ENCODE results near the gene HRH1.

The HRH1 gene

DNA sequence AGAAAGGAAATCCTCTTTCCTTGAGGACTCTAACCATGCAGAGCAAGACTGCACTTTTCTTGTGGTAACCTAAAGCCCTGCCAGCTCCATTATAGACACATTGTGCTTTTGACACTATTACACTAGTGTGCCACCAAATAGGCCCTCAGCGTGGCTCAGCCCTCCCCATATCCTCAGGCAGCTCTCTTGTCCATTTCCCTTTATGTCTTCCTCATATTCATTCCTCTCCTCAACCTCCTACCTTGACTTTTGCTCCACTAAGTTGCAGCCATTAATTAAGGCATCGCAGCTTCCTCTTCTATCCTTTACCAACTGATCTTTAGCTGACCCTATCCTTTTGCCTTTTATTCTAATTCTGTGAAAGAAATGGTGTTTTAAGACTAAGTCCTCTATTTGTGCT lies 121.6 kb downstream of the HRH1 start:
- no peak for DNase-seq (ENCODE audit: extremely low read depth in 1 of 2, low read depth in 1 of 2)

DNA sequence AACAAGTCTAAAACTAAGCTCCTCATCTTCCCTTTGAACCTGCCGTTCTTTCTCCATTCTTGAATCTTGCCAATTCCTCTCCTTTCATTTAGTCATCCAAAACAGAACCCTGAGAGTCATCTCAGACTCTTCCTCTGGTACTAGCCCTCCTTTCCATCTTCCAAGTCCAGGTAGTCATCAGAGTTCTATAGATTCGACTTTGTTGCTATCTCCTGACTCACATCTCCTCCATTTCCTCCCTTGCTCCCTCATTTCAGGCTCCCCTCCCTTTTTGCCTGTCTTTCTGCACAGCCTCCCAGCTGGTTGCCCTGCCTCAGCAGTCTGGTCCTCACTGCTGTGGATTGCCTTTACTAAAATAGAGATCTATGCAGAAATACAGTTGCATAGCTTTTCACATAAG lies 122.6 kb downstream of the HRH1 start:
- DNase-seq (ENCODE audit: extremely low read depth in 1 of 2, low read depth in 1 of 2): no peak

GRCh38 chr3:11282250-11283138 lies 128.2 kb downstream of the HRH1 start:
- no peak for DNase-seq (ENCODE audit: extremely low read depth in 1 of 2, low read depth in 1 of 2)

GRCh38 chr3:11283139-11283475 lies 128.8 kb downstream of the HRH1 start:
- no peak for DNase-seq (ENCODE audit: extremely low read depth in 1 of 2, low read depth in 1 of 2)

GRCh38 chr3:11284011-11284410 lies 129.7 kb downstream of the HRH1 start:
- DNase-seq (ENCODE audit: extremely low read depth in 1 of 2, low read depth in 1 of 2): no peak

GRCh38 chr3:11285471-11285870 lies 131.2 kb downstream of the HRH1 start:
- DNase-seq (ENCODE audit: extremely low read depth in 1 of 2, low read depth in 1 of 2): no peak

GRCh38 chr3:11287404-11287803 lies 133.1 kb downstream of the HRH1 start:
- DNase-seq (ENCODE audit: extremely low read depth in 1 of 2, low read depth in 1 of 2): no peak

- no peak for DNase-seq (ENCODE audit: extremely low read depth in 1 of 2, low read depth in 1 of 2)
Measured at GRCh38 chr3:11288021-11288491, 133.8 kb downstream of the HRH1 start.

DNA sequence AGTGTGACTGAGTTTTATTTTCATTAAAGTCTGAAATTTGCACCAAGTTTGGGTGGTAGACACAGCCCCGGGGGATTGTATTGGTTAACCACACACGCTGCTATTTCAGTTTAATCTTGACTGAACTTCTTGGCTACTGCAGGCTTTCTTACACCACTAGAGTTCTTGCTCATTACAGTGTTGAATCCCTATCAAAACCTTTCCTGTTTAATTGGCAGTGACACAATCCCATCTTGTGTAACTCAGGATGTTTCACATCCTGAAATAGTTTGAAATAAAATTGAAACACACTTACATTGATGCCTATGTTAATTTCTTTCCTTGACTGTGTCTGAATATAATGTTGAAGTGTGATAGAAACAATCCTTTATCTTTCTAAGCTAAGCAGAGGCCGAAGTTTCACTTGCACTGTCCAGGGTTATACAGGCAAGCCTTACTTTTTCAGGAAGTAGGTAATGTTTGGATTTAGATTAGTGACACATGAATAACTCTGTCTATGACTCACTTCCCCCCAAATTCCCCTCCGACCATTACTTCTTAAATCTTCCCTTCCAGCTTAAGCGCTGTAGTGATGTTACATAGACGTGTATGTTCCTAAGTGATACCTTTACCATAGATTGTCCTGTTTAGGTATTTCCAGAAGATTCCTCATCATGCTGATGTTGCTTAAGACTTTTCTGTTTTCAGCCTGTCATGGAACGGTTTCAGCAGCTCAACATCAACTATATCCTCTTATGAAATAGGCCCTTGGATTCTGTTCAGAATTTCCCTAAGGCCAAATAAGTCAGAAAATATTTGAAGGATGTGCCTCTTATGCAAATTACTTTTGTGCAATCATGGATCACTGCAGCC lies 134.7 kb downstream of the HRH1 start:
- no peak for DNase-seq (ENCODE audit: extremely low read depth in 1 of 2, low read depth in 1 of 2)

GRCh38 chr3:11289864-11290263 lies 135.6 kb downstream of the HRH1 start:
- no peak for DNase-seq (ENCODE audit: extremely low read depth in 1 of 2, low read depth in 1 of 2)

DNA sequence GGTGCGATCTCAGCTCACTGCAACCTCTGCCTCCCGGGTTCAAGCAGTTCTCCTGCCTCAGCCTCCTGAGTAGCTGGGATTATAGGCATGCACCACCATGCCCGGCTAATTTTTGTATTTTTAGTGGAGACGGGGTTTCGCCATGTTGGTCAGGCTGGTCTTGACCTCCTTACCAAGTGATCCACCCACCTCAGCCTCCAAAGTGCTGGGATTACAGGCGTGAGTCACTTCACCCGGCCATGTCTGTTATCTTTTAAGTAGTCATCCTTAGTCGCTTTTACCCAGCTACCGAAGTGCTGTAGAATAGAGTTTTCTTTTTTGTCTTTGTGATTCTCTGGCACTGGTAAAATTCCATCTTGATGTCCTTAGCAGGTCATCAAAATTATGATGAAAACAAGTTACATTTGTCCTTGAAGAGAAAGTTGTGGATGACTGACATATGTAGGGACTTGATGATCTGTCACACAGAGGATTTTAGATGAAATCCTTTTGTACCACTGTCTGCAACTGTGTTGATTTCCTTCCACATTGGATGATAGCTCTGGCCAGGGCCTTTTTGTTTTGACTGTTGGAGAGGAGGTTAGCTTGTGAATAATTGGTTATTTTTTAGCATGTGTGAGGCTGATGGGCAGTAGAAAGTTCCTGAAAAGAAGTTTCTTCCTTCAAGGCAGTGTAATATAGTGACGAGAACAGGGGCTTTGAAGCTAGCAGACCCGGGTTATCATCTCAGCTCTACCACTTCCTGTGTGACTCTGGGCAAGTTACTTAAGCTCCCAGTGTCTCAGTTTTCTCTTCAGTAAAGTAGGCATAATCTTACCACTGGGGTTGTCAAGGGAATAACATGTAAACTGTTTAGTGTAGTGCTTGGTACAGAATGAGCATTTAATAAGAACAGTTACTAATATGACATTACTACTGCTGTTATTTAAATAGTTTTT lies 136.7 kb downstream of the HRH1 start:
- no peak for DNase-seq (ENCODE audit: extremely low read depth in 1 of 2, low read depth in 1 of 2)

GRCh38 chr3:11291808-11292207 lies 137.5 kb downstream of the HRH1 start:
- no peak for DNase-seq (ENCODE audit: extremely low read depth in 1 of 2, low read depth in 1 of 2)

DNA sequence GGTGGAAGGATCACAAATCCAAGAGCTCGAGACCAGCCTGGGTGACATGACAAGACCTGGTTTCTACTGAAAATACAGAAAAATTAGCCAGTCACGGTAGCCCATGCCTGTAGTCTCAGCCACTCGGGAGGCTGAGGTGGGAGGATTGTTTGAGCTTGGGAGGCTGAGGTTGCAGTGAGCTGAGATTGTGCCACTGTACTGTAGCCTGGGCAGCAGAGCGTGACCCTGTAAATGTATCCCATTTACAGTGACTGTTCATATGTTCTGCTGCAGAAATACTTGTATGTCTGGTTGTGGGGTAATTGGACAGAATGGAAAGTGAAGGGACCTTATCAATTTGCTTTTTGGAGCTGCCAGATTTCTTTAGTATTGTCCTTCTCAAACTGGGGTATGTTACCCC lies 142.8 kb downstream of the HRH1 start:
- no peak for DNase-seq (ENCODE audit: extremely low read depth in 1 of 2, low read depth in 1 of 2)

DNA sequence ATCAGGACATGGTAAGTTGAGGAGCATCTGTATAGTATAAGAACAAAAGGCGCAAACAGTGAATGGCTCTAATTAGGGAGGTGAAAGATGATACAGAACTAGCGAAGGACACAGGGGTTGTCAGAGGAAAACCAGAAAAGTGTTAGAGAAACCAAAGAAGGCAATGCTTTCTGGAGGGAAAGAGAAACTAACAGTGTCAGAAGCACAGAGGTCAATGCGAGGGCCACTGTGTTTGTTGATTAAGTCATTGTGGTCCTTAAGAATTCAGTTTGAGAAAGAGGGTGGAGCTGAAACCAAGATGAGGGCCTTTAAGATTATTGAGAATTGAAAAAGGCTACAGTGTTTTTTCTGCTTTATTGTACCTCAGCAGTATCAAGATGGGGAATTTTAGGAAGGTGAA lies 146.7 kb downstream of the HRH1 start:
- no peak for DNase-seq (ENCODE audit: extremely low read depth in 1 of 2, low read depth in 1 of 2)

DNA sequence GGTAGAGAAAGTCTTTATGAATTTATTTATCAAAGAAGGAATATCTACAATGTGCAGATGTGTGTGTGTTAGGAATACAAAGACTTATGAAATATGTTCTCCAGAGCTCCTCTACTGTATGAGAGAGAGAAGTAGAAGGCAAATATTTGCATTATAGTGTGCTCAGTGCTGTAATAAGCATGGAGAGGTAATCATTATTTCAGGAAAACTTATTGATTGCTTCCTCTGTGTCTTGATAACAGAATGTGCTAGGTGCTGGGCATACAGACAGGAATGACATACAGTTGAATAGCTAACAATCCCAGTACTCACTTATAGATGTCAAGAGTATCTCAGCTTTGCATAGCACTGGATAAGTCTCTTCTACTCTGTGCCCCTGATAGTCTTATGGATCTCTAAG lies 148.2 kb downstream of the HRH1 start:
- no peak for DNase-seq (ENCODE audit: extremely low read depth in 1 of 2, low read depth in 1 of 2)

DNA sequence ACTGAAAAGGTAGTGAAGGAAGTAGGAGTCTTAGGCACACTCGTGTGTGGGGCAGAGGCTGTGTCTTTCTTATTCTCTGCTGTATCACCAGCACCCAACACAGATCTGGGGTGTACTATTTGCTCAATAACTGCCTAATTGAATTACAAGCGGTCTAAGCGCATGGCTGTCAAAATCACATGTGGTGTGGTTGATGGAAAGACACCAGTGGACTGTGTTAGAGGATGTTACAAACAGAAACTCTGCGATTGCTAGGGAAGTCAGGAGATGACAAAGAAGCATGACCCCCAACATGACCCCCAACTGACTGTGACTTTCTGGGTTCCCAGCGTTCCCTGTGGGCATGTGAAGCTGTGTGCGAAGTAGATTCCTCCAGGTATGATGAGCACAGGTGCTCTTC lies 149.9 kb downstream of the HRH1 start:
- DNase-seq (ENCODE audit: extremely low read depth in 1 of 2, low read depth in 1 of 2): no peak

DNA sequence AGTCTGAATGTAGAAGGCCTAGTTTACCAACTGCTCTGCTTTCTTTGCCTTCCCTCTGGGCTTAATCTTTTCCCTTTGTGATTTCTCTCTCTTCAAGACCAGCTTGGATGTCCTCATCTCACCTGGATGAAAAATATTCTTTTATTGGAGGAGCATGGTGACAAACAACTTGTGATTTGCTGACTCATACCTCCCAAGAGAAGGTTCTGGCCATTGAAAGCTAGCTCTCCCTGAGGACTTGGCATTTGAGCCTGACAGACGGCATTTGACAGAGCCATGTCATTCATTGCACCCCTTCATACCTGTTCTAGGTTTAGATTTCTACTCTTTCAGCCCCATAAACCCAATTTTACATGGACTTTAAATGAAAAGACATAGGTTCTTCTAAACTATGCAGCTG lies 151.2 kb downstream of the HRH1 start:
- no peak for DNase-seq (ENCODE audit: extremely low read depth in 1 of 2, low read depth in 1 of 2)

- DNase-seq (ENCODE audit: extremely low read depth in 1 of 2, low read depth in 1 of 2): no peak
Measured at GRCh38 chr3:11306817-11307589, 152.7 kb downstream of the HRH1 start.

DNA sequence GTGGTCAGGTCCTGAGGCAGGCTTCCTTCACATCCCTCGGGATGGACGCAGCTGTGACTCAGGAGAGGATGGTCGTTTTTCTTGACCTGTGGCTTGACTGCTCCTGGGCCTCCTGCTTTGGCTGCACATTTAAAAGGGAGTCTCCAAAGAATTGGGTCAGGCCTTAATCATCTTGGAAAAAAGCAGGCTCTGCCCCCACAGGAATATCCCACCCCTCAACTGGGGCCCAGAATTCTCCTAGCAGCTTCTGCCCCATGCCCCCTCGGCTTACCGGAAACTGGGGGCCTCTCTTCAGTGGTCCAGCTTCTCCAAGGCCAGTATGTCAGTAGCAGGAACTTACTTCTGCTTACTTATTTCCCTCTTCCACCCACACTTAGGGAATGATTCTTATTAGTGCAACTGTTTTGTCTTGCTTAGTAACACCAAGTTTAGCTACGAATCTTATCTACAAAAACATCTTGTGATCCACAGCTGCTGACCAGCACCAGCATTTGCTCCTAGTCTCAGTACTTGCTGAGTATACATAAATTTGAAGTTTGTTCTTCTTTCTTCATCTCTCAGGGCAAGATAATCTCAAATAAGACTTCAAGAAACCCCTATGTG lies 153.6 kb downstream of the HRH1 start:
- DNase-seq (ENCODE audit: extremely low read depth in 1 of 2, low read depth in 1 of 2): no peak

- no peak for DNase-seq (ENCODE audit: extremely low read depth in 1 of 2, low read depth in 1 of 2)
Measured at GRCh38 chr3:11310258-11310657, 156.0 kb downstream of the HRH1 start.

Measured in activated CD8-positive, alpha-beta memory T cell treated with anti-CD3 and anti-CD28 coated beads for 1 hour (primary cell).